Neuronal stem cell (in vitro differentiated cells): Measurements from ENCODE around the gene PTPN3. TPM values are rescaled to one million over a fixed set of nuclear protein-coding genes. Genes with fewer than 3 reads are reported as not detected.
"Not testable (repeated sequence)": the region's sequence is repeated elsewhere in the genome, so short reads cannot be mapped to it uniquely, and the experiment has no call there.

Experiments
- DNase-seq: peaks from one replicate; pipeline ENCODE4 v3.0.0-alpha.2; 2013; ENCODE audit warnings: low spot score
- H2AFZ ChIP-seq: one replicate; pipeline ENCODE4 v1.6.1; 2013; ENCODE audit warnings: mild to moderate bottlenecking, low read length, inconsistent platforms
- H2AK5ac ChIP-seq: 2 replicates; pipeline ENCODE4 v1.6.1; 2013; ENCODE audit warnings: low read depth, mild to moderate bottlenecking, inconsistent platforms, low read length, moderate library complexity, mixed read lengths
- H2BK120ac ChIP-seq: 2 replicates; pipeline ENCODE4 v1.6.1; 2013; ENCODE audit warnings: low read depth, mild to moderate bottlenecking, inconsistent platforms, low read length, moderate library complexity, mixed read lengths
- H2BK12ac ChIP-seq: one replicate; pipeline ENCODE4 v1.6.1; 2013; ENCODE audit warnings: low read length, inconsistent platforms
- H2BK15ac ChIP-seq: 2 replicates; pipeline ENCODE4 v1.6.1; 2013; ENCODE audit warnings: mild to moderate bottlenecking, low read length, inconsistent platforms, mixed read lengths
- H2BK5ac ChIP-seq: one replicate; pipeline ENCODE4 v1.6.1; 2013; ENCODE audit warnings: inconsistent platforms, mild to moderate bottlenecking, low read length, moderate library complexity
- H3K14ac ChIP-seq: one replicate; pipeline ENCODE4 v1.6.1; 2013; ENCODE audit warnings: low read length, inconsistent platforms
- H3K18ac ChIP-seq: 2 replicates; pipeline ENCODE4 v1.6.1; 2013; ENCODE audit warnings: low read length, inconsistent platforms
- H3K23ac ChIP-seq: 2 replicates; pipeline ENCODE4 v1.6.1; 2013; ENCODE audit warnings: low read depth, mild to moderate bottlenecking, mixed read lengths, low read length, inconsistent platforms; ENCODE audit not compliant: poor library complexity
- H3K27ac ChIP-seq: replicated peaks from 3 replicates; pipeline ENCODE4 v1.5.1; 2013; ENCODE audit warnings: low read length, inconsistent platforms
- H3K27me3 ChIP-seq, 3 experiments: 2 replicates each; pipeline ENCODE4 v1.6.1; 2013; ENCODE audit warnings: low read length in 3 of 3, mild to moderate bottlenecking in 2 of 3, inconsistent platforms in 1 of 3, low read depth in 1 of 3, mixed read lengths in 1 of 3, moderate library complexity in 1 of 3; ENCODE audit not compliant: control insufficient read depth in 3 of 3, insufficient read depth in 3 of 3
- H3K36me3 ChIP-seq, 2 donors: replicated peaks in 1 of 2; 2 replicates each; pipeline ENCODE4 v1.6.1; 2013; ENCODE audit warnings: low read length in 2 of 2; ENCODE audit not compliant: control insufficient read depth in 2 of 2, insufficient read depth in 2 of 2
- H3K4ac ChIP-seq: 2 replicates; pipeline ENCODE4 v1.6.1; 2013; ENCODE audit warnings: inconsistent platforms, mild to moderate bottlenecking, low read length, moderate library complexity
- H3K4me1 ChIP-seq, 2 donors: 1 replicate in 1 of 2; 2 replicates in 1 of 2; pipeline ENCODE4 v1.6.1; 2013; ENCODE audit warnings: low read length in 2 of 2, low read depth in 1 of 2; ENCODE audit not compliant: control insufficient read depth in 2 of 2, insufficient read depth in 1 of 2
- H3K4me2 ChIP-seq: one replicate; pipeline ENCODE4 v1.6.1; 2013; ENCODE audit warnings: mild to moderate bottlenecking, low read length, inconsistent platforms; ENCODE audit not compliant: insufficient read depth, poor library complexity, severe bottlenecking
- H3K4me3 ChIP-seq, 2 donors: 2 replicates each; pipeline ENCODE4 v1.5.1; 2013; ENCODE audit warnings: low read length in 2 of 2, mild to moderate bottlenecking in 2 of 2, inconsistent platforms in 1 of 2, moderate library complexity in 1 of 2
- H3K79me1 ChIP-seq: one replicate; pipeline ENCODE4 v1.6.1; 2013; ENCODE audit warnings: low read depth, mild to moderate bottlenecking, inconsistent platforms, low read length, moderate library complexity
- H3K9ac ChIP-seq: one replicate; pipeline ENCODE4 v1.6.1; 2013; ENCODE audit warnings: mild to moderate bottlenecking, low read depth, low read length, inconsistent platforms; ENCODE audit not compliant: poor library complexity
- H3K9me3 ChIP-seq, 2 donors: replicated peaks in 1 of 2; 2 replicates each; pipeline versions ENCODE3 to v1.6.1; 2013; ENCODE audit warnings: low read length in 2 of 2, mild to moderate bottlenecking in 2 of 2, inconsistent platforms in 1 of 2, low read depth in 1 of 2, mixed read lengths in 1 of 2, moderate library complexity in 1 of 2; ENCODE audit not compliant: control insufficient read depth in 2 of 2, insufficient read depth in 1 of 2
- H4K8ac ChIP-seq: one replicate; pipeline ENCODE4 v1.6.1; 2013; ENCODE audit warnings: low read depth, mild to moderate bottlenecking, inconsistent platforms, low read length, moderate library complexity
- H4K91ac ChIP-seq: one replicate; pipeline ENCODE4 v1.6.1; 2013; ENCODE audit warnings: low read length, low read depth, mild to moderate bottlenecking, inconsistent platforms; ENCODE audit not compliant: poor library complexity
- WGBS, 2 donors: extraction: QIAGEN DNeasy Blood & Tissue Kit; methylation state at CpG; one replicate each; pipeline ENCODE4 v1.1.7; 2013; ENCODE audit warnings: missing lambda C conversion rate in 2 of 2, mixed read lengths in 1 of 2; ENCODE audit not compliant: insufficient read length in 2 of 2, insufficient replicate concordance in 1 of 2; ENCODE audit errors: extremely low coverage in 2 of 2; 5-methylcytosine and 5-hydroxymethylcytosine counted together
- polyA plus RNA-seq, 2 experiments: library from polyadenylated mRNA; stranded (reverse); fragments of 200-250 nt; gene quantifications; one replicate each; pipeline ENCODE4 v1.2.3, GENCODE V29; 2013

PTPN3 gene, protein sequence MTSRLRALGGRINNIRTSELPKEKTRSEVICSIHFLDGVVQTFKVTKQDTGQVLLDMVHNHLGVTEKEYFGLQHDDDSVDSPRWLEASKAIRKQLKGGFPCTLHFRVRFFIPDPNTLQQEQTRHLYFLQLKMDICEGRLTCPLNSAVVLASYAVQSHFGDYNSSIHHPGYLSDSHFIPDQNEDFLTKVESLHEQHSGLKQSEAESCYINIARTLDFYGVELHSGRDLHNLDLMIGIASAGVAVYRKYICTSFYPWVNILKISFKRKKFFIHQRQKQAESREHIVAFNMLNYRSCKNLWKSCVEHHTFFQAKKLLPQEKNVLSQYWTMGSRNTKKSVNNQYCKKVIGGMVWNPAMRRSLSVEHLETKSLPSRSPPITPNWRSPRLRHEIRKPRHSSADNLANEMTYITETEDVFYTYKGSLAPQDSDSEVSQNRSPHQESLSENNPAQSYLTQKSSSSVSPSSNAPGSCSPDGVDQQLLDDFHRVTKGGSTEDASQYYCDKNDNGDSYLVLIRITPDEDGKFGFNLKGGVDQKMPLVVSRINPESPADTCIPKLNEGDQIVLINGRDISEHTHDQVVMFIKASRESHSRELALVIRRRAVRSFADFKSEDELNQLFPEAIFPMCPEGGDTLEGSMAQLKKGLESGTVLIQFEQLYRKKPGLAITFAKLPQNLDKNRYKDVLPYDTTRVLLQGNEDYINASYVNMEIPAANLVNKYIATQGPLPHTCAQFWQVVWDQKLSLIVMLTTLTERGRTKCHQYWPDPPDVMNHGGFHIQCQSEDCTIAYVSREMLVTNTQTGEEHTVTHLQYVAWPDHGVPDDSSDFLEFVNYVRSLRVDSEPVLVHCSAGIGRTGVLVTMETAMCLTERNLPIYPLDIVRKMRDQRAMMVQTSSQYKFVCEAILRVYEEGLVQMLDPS
- 1.3 TPM for polyA plus RNA-seq (2013, experiment 1 of 2)
- polyA plus RNA-seq (2013, experiment 2 of 2) = 1.2 TPM

DNA sequence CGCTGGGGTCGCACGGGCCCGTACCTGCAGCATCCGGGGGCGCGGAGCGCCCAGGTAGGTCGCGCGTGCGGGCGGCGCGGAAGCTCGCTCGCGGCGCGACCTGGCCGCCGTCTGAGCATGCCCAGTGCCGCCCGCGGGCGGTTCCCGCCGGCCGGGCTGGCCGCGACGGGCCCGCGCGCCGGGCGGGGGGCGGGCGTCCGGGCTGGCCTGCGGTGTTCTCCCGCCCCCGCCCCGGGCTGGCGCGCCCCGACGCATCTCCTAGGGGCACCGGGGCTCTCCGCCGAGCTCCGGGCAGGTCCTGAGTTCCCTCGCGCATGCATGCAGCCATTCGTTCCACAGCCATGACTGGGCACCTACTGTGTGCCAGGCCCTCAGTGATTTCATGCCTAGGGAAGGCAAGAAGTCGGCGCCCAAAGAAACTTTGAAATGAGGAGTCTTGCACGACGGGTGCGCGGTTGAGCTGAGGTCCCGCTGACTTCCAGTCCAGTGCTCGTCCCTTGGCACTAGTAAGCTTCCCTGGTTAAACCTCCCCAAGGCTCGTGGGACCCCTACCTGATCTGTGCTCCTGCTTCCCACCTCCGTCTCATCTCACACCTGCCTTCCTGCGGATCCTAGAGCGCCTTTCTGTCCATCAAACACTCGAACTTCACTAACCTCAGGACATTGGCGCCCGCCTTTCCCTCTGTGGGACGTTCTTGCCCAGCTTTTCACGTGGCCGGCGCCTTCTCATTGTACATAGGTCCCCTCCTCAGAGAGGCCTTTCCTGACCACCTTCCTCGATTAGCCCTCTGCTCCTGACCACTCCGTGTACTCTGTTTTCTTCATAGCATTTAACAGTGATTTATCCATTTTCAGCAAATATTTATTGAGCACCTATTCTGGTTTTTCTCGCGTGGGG lies at the start of gene PTPN3:
PTPN3 (minus strand) TSS at position 113 of the 898 bp plus-strand sequence. CDS start 34,873 bp downstream, outside the sequence.
- peak within 1 kb of the TSS; percentile 74 for H2AFZ ChIP-seq
- peak within 1 kb of the TSS; percentile 69 for H3K18ac ChIP-seq
- peak within 1 kb of the TSS; percentile 40 to 78 for H3K4me3 ChIP-seq
- no peaks in the 10 kb centered on the region for H3K79me1 ChIP-seq
- no CpG with 5 or more reads among the region's 78 CpGs for WGBS, 2 donors
- no peak within 1 kb of the TSS for H2BK12ac ChIP-seq
- H4K91ac ChIP-seq = peak within 1 kb of the TSS; percentile 32
- peak within 1 kb of the TSS; percentile 20 for H2AK5ac ChIP-seq
- H3K9me3 ChIP-seq = peaks cover 0 to 4% of the 10 kb centered on the region in 2 donors
- no peak within 1 kb of the TSS for H3K23ac ChIP-seq
- no peak within 1 kb of the TSS for H4K8ac ChIP-seq
- H3K4me1 ChIP-seq = peaks cover 0 to 5% of the 10 kb centered on the region in 2 donors
- H2BK15ac ChIP-seq = peak within 1 kb of the TSS; percentile 70
- no peak for DNase-seq
- no peak within 1 kb of the TSS for H3K27ac ChIP-seq
- peak within 1 kb of the TSS; percentile 78 for H2BK5ac ChIP-seq
- H3K14ac ChIP-seq = no peak within 1 kb of the TSS
- H3K4ac ChIP-seq = no peak within 1 kb of the TSS
- H3K4me2 ChIP-seq = peak within 1 kb of the TSS; percentile 77
- no peak within 1 kb of the TSS for H3K9ac ChIP-seq
- no peaks in the 10 kb centered on the region for H3K36me3 ChIP-seq
- H3K27me3 ChIP-seq = peaks cover 12 to 94% (median 47%) of the 10 kb centered on the region in 3 experiments
- H2BK120ac ChIP-seq = no peak within 1 kb of the TSS

DNA sequence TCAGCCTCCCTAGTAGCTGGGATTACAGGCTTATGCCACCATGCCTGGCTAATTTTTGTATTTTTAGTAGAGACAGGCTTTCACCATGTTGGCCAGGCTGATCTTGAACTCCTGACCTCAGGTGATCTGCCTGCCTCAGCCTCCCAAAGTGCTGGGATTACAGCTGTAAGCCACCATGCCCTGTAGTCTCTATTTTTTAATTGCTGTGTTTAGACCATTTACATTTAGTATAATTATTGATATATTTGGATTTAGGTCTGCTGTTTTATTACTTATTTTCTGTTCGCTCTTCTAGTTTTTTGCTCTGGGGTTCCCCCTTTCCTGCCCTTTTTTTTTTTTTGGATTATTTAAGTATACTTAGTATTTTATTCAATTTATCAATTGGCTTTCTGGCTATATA lies 46.8 kb upstream of the PTPN3 start:
- no CpG with 5 or more reads among the region's 1 CpG for WGBS, 2 donors
- not testable (repeated sequence) for H3K9ac ChIP-seq, H2BK120ac ChIP-seq, H2AFZ ChIP-seq, H2BK5ac ChIP-seq, H3K4me1 ChIP-seq, H4K91ac ChIP-seq, H3K18ac ChIP-seq, H2AK5ac ChIP-seq, H2BK15ac ChIP-seq, H3K27ac ChIP-seq, H2BK12ac ChIP-seq, H3K23ac ChIP-seq, H4K8ac ChIP-seq, H3K4me3 ChIP-seq, H3K4me2 ChIP-seq, DNase-seq, H3K9me3 ChIP-seq, H3K36me3 ChIP-seq, H3K14ac ChIP-seq, H3K4ac ChIP-seq, H3K27me3 ChIP-seq, H3K79me1 ChIP-seq

DNA sequence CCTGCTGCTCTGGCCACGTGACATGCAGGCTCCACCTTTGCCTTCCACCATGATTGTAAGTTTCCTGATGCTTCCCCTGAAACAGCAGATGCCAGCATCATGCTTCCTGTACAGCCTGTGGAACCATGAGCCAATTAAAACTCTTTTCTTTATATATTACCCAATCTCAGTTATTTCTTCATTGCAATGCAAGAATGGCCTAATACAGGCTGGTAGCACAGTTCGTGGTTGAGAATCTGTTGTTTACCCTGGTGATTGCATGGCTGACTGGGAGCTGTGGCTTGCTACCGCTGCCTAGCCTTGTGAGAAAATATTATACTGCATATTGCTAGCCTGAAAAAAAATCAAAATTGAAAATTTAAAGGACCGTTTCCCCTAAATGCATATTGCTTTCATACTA lies 44.8 kb upstream of the PTPN3 start:
- no peak overlapping the region for H3K4ac ChIP-seq
- no peak overlapping the region for H2AK5ac ChIP-seq
- H3K18ac ChIP-seq = no peak overlapping the region
- H3K27ac ChIP-seq = no peak overlapping the region
- H2BK15ac ChIP-seq = no peak overlapping the region
- H3K36me3 ChIP-seq = no peaks in the 10 kb centered on the region
- H4K8ac ChIP-seq = no peak overlapping the region
- no peak for DNase-seq
- no peak overlapping the region for H3K4me3 ChIP-seq
- H3K9ac ChIP-seq = no peak overlapping the region
- H2AFZ ChIP-seq = no peak overlapping the region
- no peaks in the 10 kb centered on the region for H3K27me3 ChIP-seq
- no peak overlapping the region for H3K23ac ChIP-seq
- H4K91ac ChIP-seq = no peak overlapping the region
- H3K14ac ChIP-seq = no peak overlapping the region
- H3K9me3 ChIP-seq = no peaks in the 10 kb centered on the region
- H3K79me1 ChIP-seq = no peaks in the 10 kb centered on the region
- H3K4me1 ChIP-seq = no peaks in the 10 kb centered on the region
- WGBS, 2 donors = no CpG with 5 or more reads among the region's 4 CpGs
- H2BK120ac ChIP-seq = no peak overlapping the region
- no peak overlapping the region for H2BK5ac ChIP-seq
- no peak overlapping the region for H3K4me2 ChIP-seq
- H2BK12ac ChIP-seq = no peak overlapping the region
